HG03558 (cell line): Measurements from ENCODE around the gene NLRX1.
"Not testable (repeated sequence)": the region's sequence is repeated elsewhere in the genome, so short reads cannot be mapped to it uniquely, and the experiment has no call there.

Experiments
- ATAC-seq: cut with Tn5 transposase; IDR thresholded peaks from one replicate; pipeline ENCODE4 v1.9.1; 2021; ENCODE audit warnings: moderate number of reproducible peaks; ENCODE audit not compliant: unreplicated experiment; ENCODE audit errors: extremely low read depth

Gene NLRX1

GRCh38 chr11:119153049-119153818 is 15.3 kb upstream of the NLRX1 start:
- ATAC-seq, result no peak

GRCh38 chr11:119154178-119154577 is 14.3 kb upstream of the NLRX1 start:
- no peak for ATAC-seq

GRCh38 chr11:119155733-119156492 is 12.6 kb upstream of the NLRX1 start:
- ATAC-seq, result no peak

- ATAC-seq, result no peak
These were observed 12.0 kb upstream of the NLRX1 start for GRCh38 chr11:119156496-119156895.

- no peak for ATAC-seq
These were observed 11.5 kb upstream of the NLRX1 start for GRCh38 chr11:119157063-119157462.

GRCh38 chr11:119158467-119158866 is 10.1 kb upstream of the NLRX1 start:
- no peak for ATAC-seq

GRCh38 chr11:119160151-119160550 is 8.4 kb upstream of the NLRX1 start:
- ATAC-seq, result no peak

- no peak for ATAC-seq
These were observed 6.7 kb upstream of the NLRX1 start for GRCh38 chr11:119161871-119162270.

GRCh38 chr11:119166368-119167076 is 2.0 kb upstream of the NLRX1 start:
- no peak for ATAC-seq

- ATAC-seq, result not testable (repeated sequence)
These were observed 1.5 kb upstream of the NLRX1 start for GRCh38 chr11:119167077-119167458.

GRCh38 chr11:119167933-119168332 is 592 bp upstream of the NLRX1 start:
- ATAC-seq, result no peak

- no peak for ATAC-seq
These were observed 776 bp downstream of the NLRX1 start for GRCh38 chr11:119169282-119169719.

GRCh38 chr11:119172513-119172912 is 4.0 kb downstream of the NLRX1 start:
- ATAC-seq, result no peak

- no peak for ATAC-seq
These were observed 4.9 kb downstream of the NLRX1 start for GRCh38 chr11:119173453-119173852.

GRCh38 chr11:119175493-119176077 is 7.1 kb downstream of the NLRX1 start:
- no peak for ATAC-seq

GRCh38 chr11:119178166-119178680 is 9.7 kb downstream of the NLRX1 start:
- ATAC-seq, result no peak

GRCh38 chr11:119179342-119179741 is 10.8 kb downstream of the NLRX1 start:
- ATAC-seq, result no peak

- ATAC-seq, result no peak
These were observed 11.5 kb downstream of the NLRX1 start for GRCh38 chr11:119179983-119180382.

GRCh38 chr11:119180729-119181676 is 12.5 kb downstream of the NLRX1 start:
- no peak for ATAC-seq
